GM23338 (cell line): ENCODE results near the gene FYN. TPM values are rescaled to one million over a fixed set of nuclear protein-coding genes. Genes with fewer than 3 reads are reported as not detected.

Experiments
- ATAC-seq: fragments of 200-7000 bp; cut with Tn5 transposase; 3 replicates; pipeline ENCODE4 v1.9.1; 2020
- DNase-seq: peaks from one replicate; pipeline ENCODE4 v3.0.0-alpha.2; 2015; ENCODE audit warnings: low spot score
- H2AFZ ChIP-seq: fragments of 200-600 bp; sonication (generic); 2 replicates; pipeline ENCODE4 v1.8.0; 2016; ENCODE audit warnings: antibody characterized with exemption, mild to moderate bottlenecking, moderate library complexity
- H3F3A ChIP-seq: fragments of 200-600 bp; sonication (generic); replicated peaks from 2 replicates; pipeline ENCODE4 v1.8.0; 2017; ENCODE audit warnings: antibody characterized with exemption, mixed run types, low read depth
- H3K27ac ChIP-seq: fragments of 200-600 bp; sonication (generic); 2 replicates; pipeline ENCODE4 v1.6.1; 2016; ENCODE audit warnings: low read depth
- H3K27me3 ChIP-seq: fragments of 200-600 bp; sonication (generic); 2 replicates; pipeline ENCODE4 v1.8.0; 2016; ENCODE audit warnings: mild to moderate bottlenecking, mixed run types, moderate library complexity; ENCODE audit not compliant: insufficient read depth
- H3K36me3 ChIP-seq: fragments of 200-600 bp; sonication (generic); 2 replicates; pipeline ENCODE4 v1.8.0; 2016; ENCODE audit warnings: mild to moderate bottlenecking; ENCODE audit not compliant: insufficient read depth
- H3K4me1 ChIP-seq: fragments of 200-600 bp; sonication (generic); 2 replicates; pipeline ENCODE4 v1.8.0; 2016; ENCODE audit warnings: mild to moderate bottlenecking, moderate library complexity; ENCODE audit not compliant: insufficient read depth
- H3K4me2 ChIP-seq: fragments of 200-600 bp; sonication (generic); 2 replicates; pipeline ENCODE4 v1.7.1; 2017; ENCODE audit warnings: mixed run types
- H3K4me3 ChIP-seq: fragments of 200-600 bp; sonication (generic); 2 replicates; pipeline ENCODE4 v1.6.1; 2016; ENCODE audit warnings: mixed run types
- H3K79me2 ChIP-seq: fragments of 200-600 bp; sonication (generic); replicated peaks from 2 replicates; pipeline ENCODE4 v1.8.0; 2017; ENCODE audit warnings: mild to moderate bottlenecking; ENCODE audit not compliant: insufficient read depth
- H3K9me2 ChIP-seq: fragments of 200-600 bp; sonication (generic); 2 replicates; pipeline ENCODE4 v1.8.0; 2017; ENCODE audit not compliant: insufficient read depth
- H4K20me1 ChIP-seq: fragments of 200-600 bp; sonication (generic); replicated peaks from 2 replicates; pipeline ENCODE4 v1.8.0; 2017; ENCODE audit warnings: mild to moderate bottlenecking; ENCODE audit not compliant: insufficient read depth
- H3K27ac Mint-ChIP-seq: 2 replicates; pipeline ENCODE4 v1.8.0; 2020; ENCODE audit warnings: inconsistent platforms, mild to moderate bottlenecking, moderate library complexity, mixed read lengths
- H3K27me3 Mint-ChIP-seq: 3 replicates; pipeline ENCODE4 v1.8.0; 2022; ENCODE audit warnings: low read depth, mild to moderate bottlenecking, moderate library complexity, mixed read lengths, inconsistent platforms; ENCODE audit not compliant: insufficient read depth, poor library complexity
- H3K36me3 Mint-ChIP-seq: 3 replicates; pipeline ENCODE4 v1.8.0; 2021; ENCODE audit warnings: low read depth, mild to moderate bottlenecking, inconsistent platforms, moderate library complexity, mixed read lengths
- H3K4me1 Mint-ChIP-seq: 3 replicates; pipeline ENCODE4 v1.8.0; 2020; ENCODE audit warnings: mild to moderate bottlenecking, inconsistent platforms, mixed read lengths
- H3K4me3 Mint-ChIP-seq: 3 replicates; pipeline ENCODE4 v1.8.0; 2021; ENCODE audit warnings: moderate library complexity, mild to moderate bottlenecking, inconsistent platforms, mixed read lengths
- H3K9me3 Mint-ChIP-seq: 3 replicates; pipeline ENCODE4 v1.8.0; 2020; ENCODE audit warnings: moderate library complexity, mild to moderate bottlenecking, inconsistent platforms, mixed read lengths
- CREB1 ChIP-seq: fragments of 250-450 bp; sonication (Bioruptor Pico); IDR thresholded peaks from 2 replicates; pipeline ENCODE4 v1.5.0; 2020; ENCODE audit warnings: low read depth, mild to moderate bottlenecking, moderate library complexity
- EZH2 ChIP-seq: fragments of 200-600 bp; sonication (generic); IDR thresholded peaks from one replicate; pipeline ENCODE4 v1.8.0; 2017; ENCODE audit warnings: antibody characterized with exemption, mild to moderate bottlenecking, low read depth; ENCODE audit not compliant: unreplicated experiment
- EZH2phosphoT487 ChIP-seq: fragments of 200-600 bp; sonication (generic); IDR thresholded peaks from one replicate; pipeline ENCODE4 v1.8.1; 2018; ENCODE audit warnings: antibody characterized with exemption; ENCODE audit not compliant: unreplicated experiment
- JUNB ChIP-seq: IDR thresholded peaks from one replicate; pipeline ENCODE4 v1.6.1; 2016; ENCODE audit warnings: antibody characterized with exemption; ENCODE audit not compliant: unreplicated experiment
- NANOG ChIP-seq: IDR thresholded peaks from 2 replicates; pipeline ENCODE4 v1.6.1; 2016; ENCODE audit warnings: antibody characterized with exemption, borderline replicate concordance
- POLR2AphosphoS5 ChIP-seq: IDR thresholded peaks from 2 replicates; pipeline ENCODE4 v1.6.1; 2016; ENCODE audit warnings: antibody characterized with exemption, low read depth
- STAT1 ChIP-seq: IDR thresholded peaks from one replicate; pipeline ENCODE4 v1.6.1; 2016; ENCODE audit warnings: antibody characterized with exemption; ENCODE audit not compliant: unreplicated experiment
- ZNF114 ChIP-seq: fragments of 250-450 bp; sonication (Bioruptor Pico); IDR thresholded peaks from 2 replicates; pipeline ENCODE4 v1.5.0; 2020; ENCODE audit warnings: mild to moderate bottlenecking, moderate library complexity
- polyA plus RNA-seq: library from polyadenylated mRNA; unstranded; fragments of >200 nt; fragmentation: Nextera tagmentation; extraction: Ambion mirVana; gene quantifications from 2 replicates; pipeline ENCODE4 v1.2.1, GENCODE V29; 2016
- total RNA-seq: library from RNA; depleted of rRNA; stranded (reverse); fragments of >200 nt; shearing (Covaris generic); gene quantifications from 2 replicates; pipeline ENCODE4 v1.2.3, GENCODE V29; 2014
- TF ChIP-seq, protein P1 (sequence below): IDR thresholded peaks from 2 replicates; pipeline ENCODE4 v1.6.1; 2016; ENCODE audit warnings: antibody characterized with exemption
- TF ChIP-seq, protein P2 (sequence below): IDR thresholded peaks from one replicate; pipeline ENCODE4 v1.6.1; 2018; ENCODE audit warnings: antibody characterized with exemption; ENCODE audit not compliant: unreplicated experiment
- TF ChIP-seq, protein P3 (sequence below), 2 experiments: fragments of 200-600 bp in 1 of 2; sonication (generic) in 1 of 2; conservative IDR thresholded peaks; 2 replicates each; pipeline versions ENCODE4 v1.5.1 to v1.6.1; 2016 to 2017; ENCODE audit warnings: antibody characterized with exemption in 2 of 2, low read depth in 2 of 2, mild to moderate bottlenecking in 2 of 2, moderate library complexity in 1 of 2

Gene FYN
- total and polyA plus RNA-seq, 2 experiments from 2014 or later: 46.8 to 143 TPM

DNA sequence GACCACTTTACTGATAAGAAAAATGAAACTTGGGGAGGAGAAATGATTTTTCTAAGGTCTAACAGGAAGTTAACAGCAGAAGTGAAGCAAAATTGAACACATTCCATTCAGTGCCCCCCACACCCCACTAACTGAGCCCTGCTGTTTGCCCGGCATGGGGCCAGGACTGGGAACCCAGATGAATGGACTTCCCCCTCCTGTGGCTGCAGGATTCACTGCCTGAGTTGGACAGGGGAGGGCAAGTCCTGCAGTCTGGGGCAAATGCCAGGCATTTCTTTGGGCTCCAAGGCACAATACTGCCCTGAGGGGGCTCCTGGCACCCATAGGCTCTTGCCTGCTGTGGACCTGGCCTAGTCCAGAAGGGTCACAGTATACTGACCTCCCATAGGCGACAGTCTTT is 28.3 kb downstream of the FYN start:
- no peaks in the 10 kb centered on the region; the same call in 2 of the 3 replicates for H3K36me3 Mint-ChIP-seq
- DNase-seq (peak; percentile 66), ATAC-seq (peak; percentile 84)
- no peaks in the 10 kb centered on the region for H3K9me3 Mint-ChIP-seq
- H3K4me3 ChIP-seq: peak overlapping the region; percentile 20; the same call in 1 of the 2 replicates
- peaks cover 10% of the 10 kb centered on the region for H4K20me1 ChIP-seq
- H3K36me3 ChIP-seq: no peaks in the 10 kb centered on the region
- no peak overlapping the region for H2AFZ ChIP-seq
- peaks cover 3% of the 10 kb centered on the region; the same call in 1 of the 2 replicates for H3F3A ChIP-seq
- H3K4me3 Mint-ChIP-seq: peak overlapping the region; percentile 34; the same call in 2 of the 3 replicates
- H3K27me3 Mint-ChIP-seq: peaks cover 4% of the 10 kb centered on the region
- no peaks in the 10 kb centered on the region for H3K9me2 ChIP-seq
- peak overlapping the region; percentile 66 for H3K4me2 ChIP-seq
- H3K27ac ChIP-seq: peak overlapping the region; percentile 41; the same call in 1 of the 2 replicates
- no peaks in the 10 kb centered on the region for H3K27me3 ChIP-seq
- 0 out of 2 replicates have a peak overlapping the region, but pooled peaks have one; percentile 49 for H3K27ac Mint-ChIP-seq
- H3K4me1 ChIP-seq: peaks cover 73% of the 10 kb centered on the region
- peaks cover 51% of the 10 kb centered on the region for H3K79me2 ChIP-seq
- H3K4me1 Mint-ChIP-seq: peaks cover 59% of the 10 kb centered on the region
- TF ChIP-seq NANOG (0 out of 2 replicates have a peak, but pooled peaks have one; percentile 19), EZH2 (no peak), POLR2AphosphoS5 (no peak), CREB1 (CRISPR knock-in tag) (no peak), STAT1 (no peak), ZNF114 (CRISPR knock-in tag) (no peak), EZH2phosphoT487 (no peak), JUNB (no peak)
- TF ChIP-seq, protein P1, sequence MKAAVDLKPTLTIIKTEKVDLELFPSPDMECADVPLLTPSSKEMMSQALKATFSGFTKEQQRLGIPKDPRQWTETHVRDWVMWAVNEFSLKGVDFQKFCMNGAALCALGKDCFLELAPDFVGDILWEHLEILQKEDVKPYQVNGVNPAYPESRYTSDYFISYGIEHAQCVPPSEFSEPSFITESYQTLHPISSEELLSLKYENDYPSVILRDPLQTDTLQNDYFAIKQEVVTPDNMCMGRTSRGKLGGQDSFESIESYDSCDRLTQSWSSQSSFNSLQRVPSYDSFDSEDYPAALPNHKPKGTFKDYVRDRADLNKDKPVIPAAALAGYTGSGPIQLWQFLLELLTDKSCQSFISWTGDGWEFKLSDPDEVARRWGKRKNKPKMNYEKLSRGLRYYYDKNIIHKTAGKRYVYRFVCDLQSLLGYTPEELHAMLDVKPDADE: peak; percentile 34; the same call in 1 of the 2 replicates
- TF ChIP-seq, protein P2, sequence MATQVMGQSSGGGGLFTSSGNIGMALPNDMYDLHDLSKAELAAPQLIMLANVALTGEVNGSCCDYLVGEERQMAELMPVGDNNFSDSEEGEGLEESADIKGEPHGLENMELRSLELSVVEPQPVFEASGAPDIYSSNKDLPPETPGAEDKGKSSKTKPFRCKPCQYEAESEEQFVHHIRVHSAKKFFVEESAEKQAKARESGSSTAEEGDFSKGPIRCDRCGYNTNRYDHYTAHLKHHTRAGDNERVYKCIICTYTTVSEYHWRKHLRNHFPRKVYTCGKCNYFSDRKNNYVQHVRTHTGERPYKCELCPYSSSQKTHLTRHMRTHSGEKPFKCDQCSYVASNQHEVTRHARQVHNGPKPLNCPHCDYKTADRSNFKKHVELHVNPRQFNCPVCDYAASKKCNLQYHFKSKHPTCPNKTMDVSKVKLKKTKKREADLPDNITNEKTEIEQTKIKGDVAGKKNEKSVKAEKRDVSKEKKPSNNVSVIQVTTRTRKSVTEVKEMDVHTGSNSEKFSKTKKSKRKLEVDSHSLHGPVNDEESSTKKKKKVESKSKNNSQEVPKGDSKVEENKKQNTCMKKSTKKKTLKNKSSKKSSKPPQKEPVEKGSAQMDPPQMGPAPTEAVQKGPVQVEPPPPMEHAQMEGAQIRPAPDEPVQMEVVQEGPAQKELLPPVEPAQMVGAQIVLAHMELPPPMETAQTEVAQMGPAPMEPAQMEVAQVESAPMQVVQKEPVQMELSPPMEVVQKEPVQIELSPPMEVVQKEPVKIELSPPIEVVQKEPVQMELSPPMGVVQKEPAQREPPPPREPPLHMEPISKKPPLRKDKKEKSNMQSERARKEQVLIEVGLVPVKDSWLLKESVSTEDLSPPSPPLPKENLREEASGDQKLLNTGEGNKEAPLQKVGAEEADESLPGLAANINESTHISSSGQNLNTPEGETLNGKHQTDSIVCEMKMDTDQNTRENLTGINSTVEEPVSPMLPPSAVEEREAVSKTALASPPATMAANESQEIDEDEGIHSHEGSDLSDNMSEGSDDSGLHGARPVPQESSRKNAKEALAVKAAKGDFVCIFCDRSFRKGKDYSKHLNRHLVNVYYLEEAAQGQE: no peak
- TF ChIP-seq, protein P3, sequence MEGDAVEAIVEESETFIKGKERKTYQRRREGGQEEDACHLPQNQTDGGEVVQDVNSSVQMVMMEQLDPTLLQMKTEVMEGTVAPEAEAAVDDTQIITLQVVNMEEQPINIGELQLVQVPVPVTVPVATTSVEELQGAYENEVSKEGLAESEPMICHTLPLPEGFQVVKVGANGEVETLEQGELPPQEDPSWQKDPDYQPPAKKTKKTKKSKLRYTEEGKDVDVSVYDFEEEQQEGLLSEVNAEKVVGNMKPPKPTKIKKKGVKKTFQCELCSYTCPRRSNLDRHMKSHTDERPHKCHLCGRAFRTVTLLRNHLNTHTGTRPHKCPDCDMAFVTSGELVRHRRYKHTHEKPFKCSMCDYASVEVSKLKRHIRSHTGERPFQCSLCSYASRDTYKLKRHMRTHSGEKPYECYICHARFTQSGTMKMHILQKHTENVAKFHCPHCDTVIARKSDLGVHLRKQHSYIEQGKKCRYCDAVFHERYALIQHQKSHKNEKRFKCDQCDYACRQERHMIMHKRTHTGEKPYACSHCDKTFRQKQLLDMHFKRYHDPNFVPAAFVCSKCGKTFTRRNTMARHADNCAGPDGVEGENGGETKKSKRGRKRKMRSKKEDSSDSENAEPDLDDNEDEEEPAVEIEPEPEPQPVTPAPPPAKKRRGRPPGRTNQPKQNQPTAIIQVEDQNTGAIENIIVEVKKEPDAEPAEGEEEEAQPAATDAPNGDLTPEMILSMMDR (conservative IDR thresholded peaks at IDR 0.05; ENCODE audit: low read depth in 2 of 2): peak in 1 of 2 experiments; percentile 22; a peak in 1 of 4 replicates
